ENCODE data around the gene RORB. TPM values are rescaled to one million over a fixed set of nuclear protein-coding genes. Genes with fewer than 3 reads are reported as not detected.
"Not testable (repeated sequence)": the region's sequence is repeated elsewhere in the genome, so short reads cannot be mapped to it uniquely, and the experiment has no call there.

Gene RORB
- polyA plus RNA-seq, 1 donor from 2014 or later, result not detected

DNA sequence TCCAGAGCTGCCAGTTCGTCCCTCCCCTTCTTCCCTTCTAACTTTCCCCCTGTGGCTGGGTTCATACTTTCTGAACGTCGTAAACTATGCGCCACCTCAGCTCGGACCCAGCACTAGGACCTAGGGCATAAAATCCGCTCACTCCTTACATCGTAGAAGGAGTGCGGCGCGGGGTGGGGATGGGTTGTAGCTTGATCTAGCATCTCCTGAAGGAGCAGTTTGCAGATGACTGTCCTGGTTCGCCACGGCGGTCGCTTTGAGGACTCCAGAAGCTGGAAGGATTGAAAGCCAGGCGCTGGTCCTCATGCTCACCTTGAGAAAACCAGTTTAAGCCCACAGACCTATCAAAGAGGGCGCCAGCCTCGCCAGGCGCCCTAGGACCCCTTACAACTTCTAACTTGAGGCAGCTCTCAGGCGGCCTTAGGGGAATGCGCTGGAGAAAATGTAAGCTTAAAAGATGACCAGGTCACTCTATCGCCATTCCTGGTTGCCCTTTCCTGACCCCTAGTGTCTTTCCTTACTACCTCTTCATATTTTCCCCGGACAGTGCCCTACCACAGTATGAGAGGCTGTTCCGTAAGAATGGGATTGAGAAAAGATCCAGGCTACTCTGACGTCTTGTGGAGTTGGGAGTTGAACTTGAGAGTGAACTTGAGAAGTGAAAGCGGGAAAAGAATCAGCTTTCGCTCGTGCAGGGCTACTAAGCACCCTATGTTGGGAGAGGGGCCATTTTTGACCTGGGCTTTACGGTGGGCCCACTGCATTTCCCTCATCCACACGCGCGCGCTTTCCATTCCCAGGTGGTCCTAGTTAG lies 2.8 kb downstream of the RORB start:
- Mint-ChIP-seq H3K4me3 (peak overlapping the region; percentile 31 to 92 (median 59)), H3K27me3 (peaks cover 39% of the 10 kb centered on the region), H3K4me1 (peaks cover 6 to 20% (median 10%) of the 10 kb centered on the region in 3 donors), H3K27ac (peak overlapping the region in 1 of 3 donors; percentile 78), H3K9me3 (no peaks in the 10 kb centered on the region), H3K36me3 (no peaks in the 10 kb centered on the region)

DNA sequence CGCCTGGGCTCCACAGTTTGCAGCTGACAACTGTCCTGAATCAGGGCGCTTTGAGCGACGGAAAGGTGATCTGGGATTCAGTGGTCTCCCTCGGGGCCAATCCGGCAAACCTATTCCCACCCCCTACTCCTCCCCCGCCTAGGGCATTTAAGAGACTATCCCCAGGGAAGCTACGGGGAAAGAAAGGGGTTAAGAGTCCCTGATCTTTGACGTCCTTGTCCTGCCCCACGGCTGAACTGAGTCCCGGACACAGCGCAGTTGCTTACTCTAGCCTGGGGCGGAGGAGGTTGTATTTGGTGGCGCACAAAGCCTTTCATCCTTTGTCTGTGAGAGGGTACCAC lies 3.4 kb downstream of the RORB start:
- peaks cover 6 to 20% (median 10%) of the 10 kb centered on the region in 3 donors for H3K4me1 Mint-ChIP-seq
- peaks cover 39% of the 10 kb centered on the region for H3K27me3 Mint-ChIP-seq
- H3K9me3 Mint-ChIP-seq, result no peaks in the 10 kb centered on the region
- no peaks in the 10 kb centered on the region for H3K36me3 Mint-ChIP-seq
- no peak overlapping the region for H3K27ac Mint-ChIP-seq
- peak overlapping the region; percentile 31 to 66 (median 50) for H3K4me3 Mint-ChIP-seq

DNA sequence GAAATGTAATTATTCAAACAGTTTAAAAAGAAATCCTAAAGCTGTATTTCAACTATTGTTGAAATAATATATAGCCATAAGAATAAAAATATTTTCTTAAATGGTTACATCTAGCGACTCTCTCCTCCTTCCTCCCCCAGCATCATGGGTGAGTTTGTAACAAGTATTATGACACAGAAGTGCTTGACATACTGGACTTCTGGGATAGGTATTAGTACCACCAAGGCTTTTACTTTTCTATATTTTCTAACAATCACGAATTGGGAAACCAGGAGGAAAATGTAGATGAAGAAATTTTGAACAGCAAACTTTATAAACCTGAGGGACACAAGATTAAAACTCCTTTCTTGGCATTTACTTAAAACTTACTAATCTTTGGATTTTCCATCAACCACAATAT lies 4.4 kb downstream of the RORB start:
- Mint-ChIP-seq H3K4me3 (peak overlapping the region in 1 of 4 donors; percentile 66), H3K36me3 (no peaks in the 10 kb centered on the region), H3K4me1 (peaks cover 6 to 18% (median 9%) of the 10 kb centered on the region in 3 donors), H3K27ac (no peak overlapping the region), H3K9me3 (no peaks in the 10 kb centered on the region), H3K27me3 (peaks cover 37% of the 10 kb centered on the region)

DNA sequence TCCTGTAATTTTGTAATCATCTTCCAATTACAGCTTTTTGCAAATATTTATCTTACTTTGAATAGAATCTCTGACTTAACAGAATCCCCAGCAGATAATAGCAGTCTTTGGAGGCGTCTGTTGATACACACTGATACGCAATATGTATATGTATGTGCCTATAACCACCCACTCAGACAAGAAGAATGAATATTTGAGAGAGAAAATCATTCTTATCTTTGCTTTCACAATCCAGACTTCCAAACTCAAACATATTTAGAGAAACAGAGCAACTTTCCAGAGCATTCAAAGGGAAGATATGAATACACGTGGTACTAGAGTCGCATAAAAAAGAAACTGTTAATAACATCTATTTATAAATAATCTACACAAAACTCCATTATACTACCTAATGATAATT lies 6.1 kb downstream of the RORB start:
- Mint-ChIP-seq H3K27me3 (peaks cover 30% of the 10 kb centered on the region), H3K27ac (no peak overlapping the region), H3K36me3 (no peaks in the 10 kb centered on the region), H3K4me3 (no peak overlapping the region), H3K4me1 (peaks cover 0 to 14% (median 4%) of the 10 kb centered on the region in 3 donors), H3K9me3 (no peaks in the 10 kb centered on the region)

DNA sequence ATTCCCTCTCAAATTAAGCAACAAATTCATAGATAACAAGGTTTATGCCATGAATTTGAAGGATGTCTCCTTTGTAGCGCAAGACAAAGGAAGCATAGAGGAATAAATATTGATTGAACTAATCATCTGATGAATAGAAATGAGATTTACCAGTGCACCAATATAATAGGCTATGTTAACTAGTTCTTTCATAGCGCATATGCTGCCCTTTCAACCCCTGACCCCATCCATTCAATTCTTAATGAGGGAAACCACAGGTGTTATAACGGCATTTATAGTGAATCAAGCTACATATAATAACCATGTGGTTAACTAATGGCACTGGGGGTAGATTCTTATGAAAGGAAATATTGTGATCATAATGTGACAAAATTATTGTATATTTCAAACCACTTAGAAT lies 6.5 kb downstream of the RORB start:
- H3K27ac Mint-ChIP-seq, result no peak overlapping the region

DNA sequence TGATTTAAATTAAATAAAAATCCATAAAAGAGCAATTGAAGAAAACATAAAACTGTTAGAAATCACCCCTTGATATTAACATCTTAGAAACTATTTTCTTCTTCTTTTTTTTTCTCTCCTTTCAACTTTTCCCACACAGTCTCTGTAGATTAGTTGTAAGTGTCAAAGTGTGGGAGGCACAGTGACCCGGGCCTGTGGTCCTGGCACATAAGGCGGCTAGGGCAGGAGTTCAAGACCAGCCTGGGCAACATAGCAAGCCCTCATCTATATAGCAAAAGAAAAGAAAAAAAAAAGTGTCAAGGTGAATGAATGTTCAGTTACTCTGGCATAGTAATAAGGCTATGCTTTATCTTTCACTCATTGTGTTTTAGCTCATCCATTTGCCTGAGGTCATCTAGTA lies 14.2 kb downstream of the RORB start:
- no peaks in the 10 kb centered on the region for H3K36me3 Mint-ChIP-seq
- no peaks in the 10 kb centered on the region for H3K9me3 Mint-ChIP-seq
- H3K4me3 Mint-ChIP-seq, result no peak overlapping the region
- no peak overlapping the region for H3K27ac Mint-ChIP-seq
- H3K27me3 Mint-ChIP-seq, result peaks cover 10% of the 10 kb centered on the region
- no peaks in the 10 kb centered on the region for H3K4me1 Mint-ChIP-seq

More for the DNA sequence above, 6.5 kb downstream of the RORB start:
- no peaks in the 10 kb centered on the region for H3K36me3 Mint-ChIP-seq
- peaks cover 0 to 14% (median 4%) of the 10 kb centered on the region in 3 donors for H3K4me1 Mint-ChIP-seq
- peaks cover 30% of the 10 kb centered on the region for H3K27me3 Mint-ChIP-seq
- no peak overlapping the region for H3K4me3 Mint-ChIP-seq
- no peaks in the 10 kb centered on the region for H3K9me3 Mint-ChIP-seq

DNA sequence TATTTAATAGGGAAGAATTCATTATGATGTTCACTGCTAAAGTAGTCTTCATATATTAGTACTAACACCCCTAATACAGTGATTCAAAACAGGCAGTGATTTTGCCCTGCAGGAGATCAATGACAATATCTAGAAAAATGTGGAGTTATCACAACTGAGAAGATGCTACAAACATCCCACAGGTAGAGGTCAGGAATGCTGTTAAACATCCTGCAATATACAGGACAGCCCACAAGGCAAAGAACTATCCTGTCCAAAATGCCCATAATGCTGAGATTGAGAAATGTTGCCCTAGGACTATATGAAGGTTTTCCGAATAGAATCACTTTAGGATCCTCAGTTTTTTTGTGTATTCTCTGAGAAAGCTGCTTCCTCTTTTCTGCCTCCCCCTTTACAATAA lies 15.3 kb downstream of the RORB start:
- Mint-ChIP-seq H3K4me3 (no peak overlapping the region), H3K4me1 (no peaks in the 10 kb centered on the region), H3K27ac (no peak overlapping the region), H3K9me3 (no peaks in the 10 kb centered on the region), H3K36me3 (no peaks in the 10 kb centered on the region), H3K27me3 (peaks cover 7% of the 10 kb centered on the region)

DNA sequence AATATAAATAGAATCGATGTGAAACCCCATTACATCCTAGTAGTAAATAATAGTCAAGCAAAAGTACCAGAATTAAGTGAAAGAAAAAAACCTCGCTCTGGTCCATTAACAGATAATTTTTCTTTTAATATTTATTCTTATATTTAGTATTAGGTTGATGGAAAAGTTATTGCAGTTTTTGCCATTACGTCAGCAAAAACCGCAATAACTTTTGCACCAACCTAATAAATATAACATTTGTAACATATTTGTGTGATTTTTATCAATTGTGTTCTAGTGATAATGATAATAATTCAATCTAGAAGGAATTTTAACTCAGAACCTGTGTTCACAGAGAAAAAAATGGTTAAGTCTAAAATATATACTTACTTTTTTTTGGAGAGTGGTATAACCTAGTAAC lies 16.1 kb downstream of the RORB start:
- Mint-ChIP-seq H3K4me3 (no peak overlapping the region), H3K27me3 (peaks cover 7% of the 10 kb centered on the region), H3K9me3 (no peaks in the 10 kb centered on the region), H3K4me1 (no peaks in the 10 kb centered on the region), H3K36me3 (no peaks in the 10 kb centered on the region), H3K27ac (no peak overlapping the region)

DNA sequence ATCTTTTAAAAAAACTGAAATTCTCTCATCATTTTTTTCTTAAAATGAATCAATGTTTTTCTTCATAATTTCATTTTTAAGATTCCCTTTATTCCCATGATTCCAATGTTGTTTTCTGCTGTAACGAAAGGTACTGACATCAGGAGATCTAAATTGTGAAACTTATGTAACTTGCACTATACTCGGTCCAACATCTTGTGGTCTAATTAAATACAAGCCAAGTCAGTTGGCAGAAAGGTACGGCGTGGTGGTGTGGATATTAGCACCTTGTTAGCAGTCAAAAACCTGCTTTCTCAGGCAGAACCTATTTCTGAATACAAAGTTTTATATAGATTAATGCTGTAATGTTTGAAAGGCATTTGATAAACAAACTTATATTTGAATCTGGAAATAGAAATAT lies 20.1 kb downstream of the RORB start:
- no peak overlapping the region for H3K27ac Mint-ChIP-seq
- no peak overlapping the region for H3K4me3 Mint-ChIP-seq
- H3K9me3 Mint-ChIP-seq, result no peaks in the 10 kb centered on the region
- no peaks in the 10 kb centered on the region for H3K4me1 Mint-ChIP-seq
- H3K27me3 Mint-ChIP-seq, result peaks cover 3% of the 10 kb centered on the region
- H3K36me3 Mint-ChIP-seq, result no peaks in the 10 kb centered on the region

DNA sequence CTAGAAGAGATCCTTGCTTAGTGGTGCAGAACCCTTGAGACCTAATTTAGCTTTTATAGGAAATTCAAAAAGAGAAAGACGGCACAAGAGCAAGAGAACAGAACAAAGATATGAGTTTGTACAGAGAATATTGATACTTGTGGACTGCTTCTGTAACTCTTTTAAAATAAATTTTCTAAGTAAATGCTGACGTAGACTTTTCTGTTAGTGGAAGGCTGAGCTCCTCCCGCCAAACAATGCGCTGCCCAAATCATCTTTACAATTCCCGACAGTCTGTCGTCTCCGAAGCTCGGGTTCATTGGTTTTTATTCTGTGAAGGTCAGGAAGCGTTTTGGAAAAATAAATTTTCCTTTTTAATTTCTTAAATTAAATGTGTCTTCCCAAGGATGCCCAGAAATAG lies 22.3 kb downstream of the RORB start:
- no peak overlapping the region for H3K27ac Mint-ChIP-seq
- no peaks in the 10 kb centered on the region for H3K9me3 Mint-ChIP-seq
- H3K4me3 Mint-ChIP-seq, result no peak overlapping the region
- H3K4me1 Mint-ChIP-seq, result no peaks in the 10 kb centered on the region
- H3K27me3 Mint-ChIP-seq, result peaks cover 1% of the 10 kb centered on the region
- H3K36me3 Mint-ChIP-seq, result no peaks in the 10 kb centered on the region

DNA sequence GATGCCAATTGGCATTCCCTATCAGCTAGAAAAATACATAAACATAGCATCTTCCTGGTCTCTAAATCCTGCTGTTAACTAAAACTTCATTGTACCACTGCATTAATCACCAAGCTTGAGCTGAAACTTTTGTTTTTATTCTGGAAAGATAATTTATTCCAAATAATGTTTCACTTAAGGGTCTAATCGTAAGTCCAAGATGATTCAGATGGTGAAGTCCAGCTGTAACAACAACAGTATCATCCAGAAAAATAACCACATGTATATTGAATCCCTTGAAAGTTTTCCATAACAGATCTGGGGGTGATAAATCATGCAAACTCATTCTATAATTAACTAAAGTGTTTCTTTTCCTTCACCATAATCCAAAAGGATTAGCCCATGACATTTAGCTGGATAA lies 23.9 kb downstream of the RORB start:
- H3K9me3 Mint-ChIP-seq, result no peaks in the 10 kb centered on the region
- no peak overlapping the region for H3K27ac Mint-ChIP-seq
- no peaks in the 10 kb centered on the region for H3K4me1 Mint-ChIP-seq
- peaks cover 2% of the 10 kb centered on the region for H3K27me3 Mint-ChIP-seq
- no peak overlapping the region for H3K4me3 Mint-ChIP-seq
- no peaks in the 10 kb centered on the region for H3K36me3 Mint-ChIP-seq

DNA sequence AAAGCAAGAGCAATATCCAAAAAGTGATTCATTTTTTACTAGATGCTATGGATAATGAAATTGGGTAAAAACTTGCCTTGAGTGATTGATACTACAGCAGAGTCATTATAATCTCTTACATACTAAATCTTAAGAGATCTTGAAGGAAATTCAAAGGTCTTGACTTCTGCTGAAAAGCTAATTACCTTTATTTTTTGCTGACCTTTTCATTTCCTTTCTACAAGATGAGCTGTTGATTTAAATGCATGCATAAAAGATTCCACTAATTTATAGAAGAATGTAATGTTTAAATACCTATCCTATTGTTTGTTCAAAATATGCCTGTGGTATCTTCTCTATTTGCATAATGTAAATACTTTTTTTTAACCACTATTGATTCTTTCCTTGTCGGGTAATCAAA lies 27.2 kb downstream of the RORB start:
- Mint-ChIP-seq H3K4me3 (no peak overlapping the region), H3K27me3 (peaks cover 2% of the 10 kb centered on the region), H3K27ac (no peak overlapping the region), H3K36me3 (no peaks in the 10 kb centered on the region), H3K4me1 (peaks cover 0 to 2% (median 0%) of the 10 kb centered on the region in 3 donors), H3K9me3 (no peaks in the 10 kb centered on the region)

DNA sequence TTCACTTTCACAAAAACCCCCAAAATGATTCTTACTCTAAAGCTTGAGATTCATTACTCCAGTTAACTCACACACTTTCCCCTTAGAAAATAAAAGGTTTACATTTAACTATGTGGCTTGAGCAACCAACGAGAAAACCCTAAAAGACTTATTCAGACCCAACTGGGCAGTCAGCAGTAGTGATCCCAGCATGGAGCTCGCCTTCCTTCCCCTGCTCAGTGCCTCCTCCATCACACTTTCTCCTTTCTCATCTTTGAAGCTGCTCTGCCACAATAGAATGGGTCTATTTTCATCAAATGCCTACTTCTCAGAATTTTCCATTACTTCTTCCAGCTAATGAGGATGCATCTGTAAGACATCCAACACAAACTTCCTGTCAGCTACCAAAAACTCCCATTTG lies 29.1 kb downstream of the RORB start:
- Mint-ChIP-seq H3K4me1 (peaks cover 0 to 2% (median 0%) of the 10 kb centered on the region in 3 donors), H3K27me3 (peaks cover 2% of the 10 kb centered on the region)

DNA sequence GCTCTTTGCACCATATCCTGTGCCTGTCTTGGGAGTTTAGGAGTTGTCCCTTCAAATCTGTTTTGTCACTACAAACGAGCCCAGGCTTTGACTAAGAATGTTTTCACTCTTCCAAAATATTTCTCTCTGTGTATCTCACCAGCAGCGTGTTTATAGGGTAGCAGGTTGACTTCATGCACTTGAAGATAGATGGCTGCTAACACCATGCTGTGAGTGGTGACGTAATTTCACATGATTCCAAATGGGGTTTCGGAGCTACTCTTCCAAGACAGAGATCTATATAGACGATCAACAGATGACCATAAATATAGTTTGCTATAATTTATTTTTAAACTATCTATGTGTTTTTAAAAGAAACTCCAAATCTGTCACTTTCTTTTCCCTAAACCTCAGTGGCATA lies 30.6 kb downstream of the RORB start:
- Mint-ChIP-seq H3K4me3 (no peak overlapping the region), H3K4me1 (peaks cover 0 to 2% (median 0%) of the 10 kb centered on the region in 3 donors), H3K27ac (no peak overlapping the region), H3K27me3 (peaks cover 2% of the 10 kb centered on the region), H3K9me3 (no peaks in the 10 kb centered on the region), H3K36me3 (no peaks in the 10 kb centered on the region)

More for the DNA sequence above, 29.1 kb downstream of the RORB start:
- Mint-ChIP-seq H3K9me3 (no peaks in the 10 kb centered on the region), H3K36me3 (no peaks in the 10 kb centered on the region), H3K4me3 (no peak overlapping the region), H3K27ac (no peak overlapping the region)

DNA sequence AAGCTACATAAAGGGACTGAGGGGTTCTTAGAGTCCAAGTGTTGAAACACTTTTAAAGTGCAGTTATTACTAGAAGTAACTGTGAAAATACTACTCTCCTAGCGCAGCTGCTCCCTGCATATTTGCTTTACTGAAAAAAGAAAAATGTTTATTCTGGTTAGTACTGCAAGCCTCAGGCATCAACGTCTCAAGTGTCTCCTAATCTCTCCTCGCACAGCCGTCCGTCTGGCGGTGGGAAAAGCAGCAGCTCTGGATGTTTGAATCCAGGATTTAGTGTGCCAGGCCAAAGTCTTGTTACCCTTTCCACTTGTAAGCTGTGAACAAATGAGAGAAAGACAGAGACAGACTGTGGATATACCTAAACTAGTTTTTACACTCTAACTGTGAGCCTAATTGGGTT lies 31.1 kb downstream of the RORB start:
- H3K27ac Mint-ChIP-seq, result no peak overlapping the region
- H3K27me3 Mint-ChIP-seq, result peaks cover 2% of the 10 kb centered on the region
- no peaks in the 10 kb centered on the region for H3K36me3 Mint-ChIP-seq
- H3K9me3 Mint-ChIP-seq, result no peaks in the 10 kb centered on the region
- peaks cover 0 to 2% (median 0%) of the 10 kb centered on the region in 3 donors for H3K4me1 Mint-ChIP-seq
- H3K4me3 Mint-ChIP-seq, result no peak overlapping the region

DNA sequence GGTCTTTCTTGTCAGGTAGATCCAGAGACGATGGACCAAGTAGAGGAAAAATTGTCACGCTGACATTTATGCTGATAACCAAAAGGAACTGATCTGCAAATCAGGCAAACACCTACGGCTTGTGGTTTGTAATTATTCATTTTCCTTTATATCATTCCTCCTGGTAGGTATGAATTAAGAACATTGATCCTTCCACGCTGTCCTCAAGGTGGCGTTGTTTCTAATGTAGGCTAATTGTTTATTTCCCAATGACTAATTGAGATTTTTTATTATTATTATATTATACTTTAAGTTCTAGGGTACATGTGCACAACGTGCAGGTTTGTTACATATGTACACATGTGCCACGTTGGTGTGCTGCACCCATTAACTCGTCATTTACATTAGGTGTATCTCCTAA lies 33.3 kb downstream of the RORB start:
- not testable (repeated sequence) for H3K36me3 Mint-ChIP-seq, H3K27me3 Mint-ChIP-seq, H3K9me3 Mint-ChIP-seq, H3K27ac Mint-ChIP-seq, H3K4me1 Mint-ChIP-seq, H3K4me3 Mint-ChIP-seq
